GM19193 (cell line): ENCODE data around the gene THOC2.

Source experiments
- POLR2A ChIP-seq: IDR thresholded peaks from 4 replicates; pipeline ENCODE4 v1.6.1; 2011; ENCODE audit not compliant: insufficient read depth, insufficient read length; ENCODE audit errors: extremely low read depth

THOC2 gene

GRCh38 chrX:123675154-123675553, 57.7 kb downstream of the THOC2 start:
- no peak for TF ChIP-seq POLR2A

DNA sequence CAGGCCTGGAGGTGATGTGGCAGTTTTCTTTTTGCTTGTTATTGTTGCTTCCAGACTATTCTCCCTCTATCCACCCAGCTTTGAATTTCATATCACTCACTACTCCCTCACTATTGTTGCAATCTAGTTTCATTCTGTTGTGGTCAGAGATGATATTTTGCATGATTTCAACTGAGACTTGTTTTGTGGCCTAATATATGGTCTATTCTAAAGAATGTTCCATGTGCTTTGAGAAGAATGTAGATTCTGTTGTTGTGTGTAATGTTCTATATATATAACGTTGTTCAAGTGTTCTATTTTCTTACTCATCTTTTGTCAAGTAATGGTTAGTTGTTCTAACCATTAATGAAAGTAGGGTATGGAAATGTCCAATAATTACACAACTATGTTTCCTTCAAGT, 59.0 kb downstream of the THOC2 start:
- no peak for TF ChIP-seq POLR2A

GRCh38 chrX:123665197-123665596, 67.7 kb downstream of the THOC2 start:
- no peak for TF ChIP-seq POLR2A

GRCh38 chrX:123648028-123648810, 84.6 kb downstream of the THOC2 start:
- TF ChIP-seq POLR2A = no peak

- TF ChIP-seq POLR2A = no peak
These were observed 85.6 kb downstream of the THOC2 start for GRCh38 chrX:123647244-123647643.

GRCh38 chrX:123629502-123629901, 103.3 kb downstream of the THOC2 start:
- no peak for TF ChIP-seq POLR2A

GRCh38 chrX:123626962-123627361, 105.9 kb downstream of the THOC2 start:
- TF ChIP-seq POLR2A = no peak

GRCh38 chrX:123625952-123626351, 106.9 kb downstream of the THOC2 start:
- no peak for TF ChIP-seq POLR2A

- no peak for TF ChIP-seq POLR2A
These were observed 107.4 kb downstream of the THOC2 start for GRCh38 chrX:123625477-123625876.

DNA sequence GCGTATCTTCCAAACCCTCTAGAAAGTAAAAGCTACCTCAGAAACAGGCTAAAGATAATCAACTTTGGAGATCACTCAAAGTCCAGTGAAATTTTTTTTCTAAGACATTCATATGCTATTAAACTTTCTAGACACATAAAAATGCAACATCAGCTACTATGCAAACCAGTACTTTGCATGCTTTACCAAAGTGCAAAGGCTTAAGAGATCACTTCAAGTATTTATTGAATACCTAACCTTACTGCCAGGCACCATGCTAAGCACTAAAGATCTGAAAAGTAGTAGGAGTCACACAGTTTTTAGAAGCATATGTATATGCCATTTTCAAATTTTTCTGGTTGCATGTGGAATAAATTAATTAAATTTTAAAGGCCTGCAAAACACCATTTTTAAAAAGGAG, 115.8 kb downstream of the THOC2 start:
- TF ChIP-seq POLR2A = no peak

DNA sequence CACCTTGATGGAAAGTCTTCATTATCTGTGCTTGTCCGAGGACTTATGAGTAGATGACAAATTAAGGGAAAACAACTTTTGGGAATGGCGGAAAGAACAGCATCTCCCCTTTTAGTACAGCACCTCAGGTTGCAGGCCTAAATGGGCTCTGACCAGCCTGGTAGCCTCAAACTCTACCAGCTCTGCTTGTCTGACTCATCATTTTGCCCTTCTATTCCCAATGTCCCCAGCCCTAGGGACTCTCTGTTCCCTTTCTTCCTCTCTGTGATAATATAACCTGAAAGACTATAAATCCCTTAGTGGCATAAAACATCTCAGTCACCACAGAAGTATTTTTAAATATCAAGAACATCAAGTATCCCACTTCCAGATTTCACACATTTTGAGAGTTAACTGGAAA, 121.9 kb downstream of the THOC2 start:
- TF ChIP-seq POLR2A = no peak

DNA sequence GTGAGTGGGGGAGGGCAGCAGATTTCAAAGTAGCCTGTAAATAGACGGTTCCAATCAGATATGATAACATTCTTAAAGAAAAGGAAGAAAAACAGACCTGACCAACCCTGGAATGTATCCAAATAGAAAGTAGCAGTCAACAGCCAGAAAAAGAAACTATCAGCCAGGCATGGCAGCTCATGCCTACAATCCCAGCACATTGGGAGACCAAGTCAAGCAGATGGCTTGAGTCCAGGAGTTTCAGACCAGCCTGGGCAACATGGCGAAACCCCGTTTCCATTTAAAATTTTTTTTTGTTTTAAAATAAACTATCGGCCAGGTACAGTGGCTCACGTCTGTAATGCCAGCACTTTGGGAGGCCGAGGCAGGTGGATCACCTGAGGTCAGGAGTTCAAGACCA, 125.0 kb downstream of the THOC2 start:
- TF ChIP-seq POLR2A = no peak

DNA sequence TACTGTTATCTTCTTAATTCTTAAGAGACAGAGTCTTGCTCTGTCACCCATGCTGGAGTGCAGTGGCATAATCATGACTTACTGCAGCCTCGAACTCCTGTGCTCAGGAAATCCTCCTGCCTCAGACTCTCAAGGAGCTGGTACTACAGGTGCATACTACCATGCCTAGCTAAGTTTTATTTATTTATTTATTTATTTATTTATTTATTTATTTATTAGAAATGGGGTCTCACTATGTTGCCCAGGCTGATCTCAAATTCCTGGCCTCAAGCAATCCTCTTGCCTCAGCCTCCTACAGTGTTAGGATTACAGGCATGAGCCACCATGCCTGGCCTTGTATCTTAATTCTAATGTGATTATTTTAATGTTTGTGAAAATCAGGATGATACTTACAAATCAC, 125.6 kb downstream of the THOC2 start:
- no peak for TF ChIP-seq POLR2A

DNA sequence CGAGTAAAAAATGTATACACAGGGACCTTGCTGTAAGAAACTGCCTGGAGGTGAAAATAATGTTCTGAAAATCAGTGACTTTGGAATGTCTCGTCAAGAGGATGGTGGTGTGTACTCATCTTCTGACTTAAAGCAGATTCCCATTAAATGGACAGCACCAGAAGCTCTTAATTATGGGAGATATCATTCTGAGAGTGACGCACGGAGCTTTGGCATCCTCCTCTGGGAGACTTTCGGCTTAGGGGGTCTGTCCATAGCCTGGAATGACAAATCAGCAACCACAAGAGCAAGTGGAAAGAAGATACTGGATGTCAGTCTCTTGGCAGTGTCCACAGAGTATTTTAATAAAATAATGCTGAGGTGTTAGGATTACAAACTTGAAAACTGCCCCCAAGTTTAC, 129.4 kb downstream of the THOC2 start:
- no peak for TF ChIP-seq POLR2A

DNA sequence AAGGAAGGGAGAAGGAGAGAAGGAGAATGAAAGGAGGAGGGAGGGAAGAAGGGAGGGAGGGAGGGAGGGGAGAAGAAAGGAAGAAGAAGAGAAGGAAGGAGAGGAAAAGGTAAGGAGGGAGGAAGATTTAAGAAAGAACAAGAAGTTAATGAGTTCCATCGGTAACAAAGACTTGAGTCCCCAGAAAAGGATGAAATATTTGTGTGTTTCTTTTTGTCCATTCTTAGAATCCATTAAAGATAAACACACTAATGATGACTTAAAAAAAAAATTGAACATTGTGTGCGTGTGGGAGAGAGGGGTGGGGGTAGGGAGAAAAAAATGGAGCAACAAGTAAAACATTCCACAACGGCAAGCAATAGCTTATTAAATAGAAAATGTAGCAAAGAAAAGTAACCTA, 131.4 kb downstream of the THOC2 start:
- TF ChIP-seq POLR2A = no peak

- no peak for TF ChIP-seq POLR2A
These were observed 132.7 kb downstream of the THOC2 start for GRCh38 chrX:123600181-123600580.
